Endothelial cell (in vitro differentiated cells): ENCODE data around the gene SHISA2. TPM values are rescaled to one million over a fixed set of nuclear protein-coding genes. Genes with fewer than 3 reads are reported as not detected.

Source experiments
- DNase-seq: peaks from one replicate; pipeline ENCODE4 v3.0.0; 2021; ENCODE audit warnings: low spot score
- H3K27ac Mint-ChIP-seq: one replicate; pipeline ENCODE4 v1.8.0; 2021; ENCODE audit warnings: mixed read lengths, inconsistent platforms; ENCODE audit not compliant: unreplicated experiment
- H3K27me3 Mint-ChIP-seq: one replicate; pipeline ENCODE4 v1.8.0; 2021; ENCODE audit warnings: mild to moderate bottlenecking, moderate library complexity, mixed read lengths, inconsistent platforms; ENCODE audit not compliant: unreplicated experiment
- H3K36me3 Mint-ChIP-seq: one replicate; pipeline ENCODE4 v1.8.0; 2021; ENCODE audit warnings: mild to moderate bottlenecking, low read depth, mixed read lengths, inconsistent platforms; ENCODE audit not compliant: unreplicated experiment
- H3K4me1 Mint-ChIP-seq: one replicate; pipeline ENCODE4 v1.8.0; 2021; ENCODE audit warnings: mild to moderate bottlenecking, mixed read lengths, inconsistent platforms; ENCODE audit not compliant: unreplicated experiment
- H3K4me3 Mint-ChIP-seq: one replicate; pipeline ENCODE4 v1.8.0; 2021; ENCODE audit warnings: mild to moderate bottlenecking, mixed read lengths, inconsistent platforms; ENCODE audit not compliant: unreplicated experiment
- H3K9me3 Mint-ChIP-seq: one replicate; pipeline ENCODE4 v1.8.0; 2021; ENCODE audit warnings: mixed read lengths, inconsistent platforms; ENCODE audit not compliant: unreplicated experiment
- CTCF ChIP-seq: fragments of 200-600 bp; sonication (generic); IDR thresholded peaks from one replicate; pipeline ENCODE4 v1.5.0; 2021; ENCODE audit warnings: antibody characterized with exemption; ENCODE audit not compliant: unreplicated experiment
- total RNA-seq: library from RNA; stranded (reverse); fragmentation: NEBNext Ultra II Directional; extraction: Animal tissue kit (Norgen Biotek cat#: 25700); gene quantifications from one replicate; pipeline ENCODE4 v1.2.1, GENCODE V29; 2021; ENCODE audit not compliant: unreplicated experiment

SHISA2 gene
- total RNA-seq, 1 donor from 2014 or later = 71.5 TPM

GRCh38 chr13:26062853-26063444 lies 11.1 kb upstream of the SHISA2 start:
- H3K27ac Mint-ChIP-seq = no peak overlapping the region
- peak; percentile 54 for DNase-seq
- H3K9me3 Mint-ChIP-seq = no peaks in the 10 kb centered on the region
- H3K4me1 Mint-ChIP-seq = peaks cover 15% of the 10 kb centered on the region
- H3K36me3 Mint-ChIP-seq = no peaks in the 10 kb centered on the region
- no peak overlapping the region for H3K4me3 Mint-ChIP-seq
- peak; percentile 63 for TF ChIP-seq CTCF
- H3K27me3 Mint-ChIP-seq = no peaks in the 10 kb centered on the region

GRCh38 chr13:26061947-26062346 lies 10.1 kb upstream of the SHISA2 start:
- DNase-seq = no peak
- no peak overlapping the region for H3K27ac Mint-ChIP-seq
- peaks cover 15% of the 10 kb centered on the region for H3K4me1 Mint-ChIP-seq
- H3K27me3 Mint-ChIP-seq = no peaks in the 10 kb centered on the region
- TF ChIP-seq CTCF = no peak
- H3K9me3 Mint-ChIP-seq = no peaks in the 10 kb centered on the region
- no peaks in the 10 kb centered on the region for H3K36me3 Mint-ChIP-seq
- no peak overlapping the region for H3K4me3 Mint-ChIP-seq

GRCh38 chr13:26061256-26061655 lies 9.4 kb upstream of the SHISA2 start:
- H3K27me3 Mint-ChIP-seq = no peaks in the 10 kb centered on the region
- no peak for TF ChIP-seq CTCF
- DNase-seq = no peak
- H3K4me1 Mint-ChIP-seq = peaks cover 17% of the 10 kb centered on the region
- no peaks in the 10 kb centered on the region for H3K36me3 Mint-ChIP-seq
- no peaks in the 10 kb centered on the region for H3K9me3 Mint-ChIP-seq
- no peak overlapping the region for H3K27ac Mint-ChIP-seq
- no peak overlapping the region for H3K4me3 Mint-ChIP-seq

GRCh38 chr13:26060357-26060756 lies 8.5 kb upstream of the SHISA2 start:
- peaks cover 17% of the 10 kb centered on the region for H3K4me1 Mint-ChIP-seq
- H3K27ac Mint-ChIP-seq = no peak overlapping the region
- H3K9me3 Mint-ChIP-seq = no peaks in the 10 kb centered on the region
- H3K27me3 Mint-ChIP-seq = no peaks in the 10 kb centered on the region
- no peak for TF ChIP-seq CTCF
- H3K36me3 Mint-ChIP-seq = no peaks in the 10 kb centered on the region
- no peak for DNase-seq
- no peak overlapping the region for H3K4me3 Mint-ChIP-seq

- Mint-ChIP-seq H3K36me3 (no peaks in the 10 kb centered on the region), H3K4me1 (peaks cover 17% of the 10 kb centered on the region), H3K27ac (no peak overlapping the region), H3K4me3 (no peak overlapping the region), H3K9me3 (no peaks in the 10 kb centered on the region), H3K27me3 (no peaks in the 10 kb centered on the region)
- TF ChIP-seq CTCF = no peak
- no peak for DNase-seq
Observed at GRCh38 chr13:26058704-26059103, 6.9 kb upstream of the SHISA2 start.
